GM12874 (cell line): Measurements from ENCODE around the gene TRPM3.

Source experiments
- TF ChIP-seq, protein P1 (sequence below): IDR thresholded peaks from 2 replicates; pipeline ENCODE4 v1.5.1; 2011; ENCODE audit warnings: low read depth, mild to moderate bottlenecking, control low read depth, low read length, moderate library complexity; ENCODE audit not compliant: insufficient read depth

TRPM3 gene

GRCh38 chr9:70753311-70753710 is 368.1 kb downstream of the TRPM3 start:
- TF ChIP-seq, protein P1, sequence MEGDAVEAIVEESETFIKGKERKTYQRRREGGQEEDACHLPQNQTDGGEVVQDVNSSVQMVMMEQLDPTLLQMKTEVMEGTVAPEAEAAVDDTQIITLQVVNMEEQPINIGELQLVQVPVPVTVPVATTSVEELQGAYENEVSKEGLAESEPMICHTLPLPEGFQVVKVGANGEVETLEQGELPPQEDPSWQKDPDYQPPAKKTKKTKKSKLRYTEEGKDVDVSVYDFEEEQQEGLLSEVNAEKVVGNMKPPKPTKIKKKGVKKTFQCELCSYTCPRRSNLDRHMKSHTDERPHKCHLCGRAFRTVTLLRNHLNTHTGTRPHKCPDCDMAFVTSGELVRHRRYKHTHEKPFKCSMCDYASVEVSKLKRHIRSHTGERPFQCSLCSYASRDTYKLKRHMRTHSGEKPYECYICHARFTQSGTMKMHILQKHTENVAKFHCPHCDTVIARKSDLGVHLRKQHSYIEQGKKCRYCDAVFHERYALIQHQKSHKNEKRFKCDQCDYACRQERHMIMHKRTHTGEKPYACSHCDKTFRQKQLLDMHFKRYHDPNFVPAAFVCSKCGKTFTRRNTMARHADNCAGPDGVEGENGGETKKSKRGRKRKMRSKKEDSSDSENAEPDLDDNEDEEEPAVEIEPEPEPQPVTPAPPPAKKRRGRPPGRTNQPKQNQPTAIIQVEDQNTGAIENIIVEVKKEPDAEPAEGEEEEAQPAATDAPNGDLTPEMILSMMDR, result no peak

GRCh38 chr9:70749066-70749465 is 372.4 kb downstream of the TRPM3 start:
- TF ChIP-seq, protein P1, result no peak

GRCh38 chr9:70747261-70747718 is 374.1 kb downstream of the TRPM3 start:
- TF ChIP-seq, protein P1, result no peak

DNA sequence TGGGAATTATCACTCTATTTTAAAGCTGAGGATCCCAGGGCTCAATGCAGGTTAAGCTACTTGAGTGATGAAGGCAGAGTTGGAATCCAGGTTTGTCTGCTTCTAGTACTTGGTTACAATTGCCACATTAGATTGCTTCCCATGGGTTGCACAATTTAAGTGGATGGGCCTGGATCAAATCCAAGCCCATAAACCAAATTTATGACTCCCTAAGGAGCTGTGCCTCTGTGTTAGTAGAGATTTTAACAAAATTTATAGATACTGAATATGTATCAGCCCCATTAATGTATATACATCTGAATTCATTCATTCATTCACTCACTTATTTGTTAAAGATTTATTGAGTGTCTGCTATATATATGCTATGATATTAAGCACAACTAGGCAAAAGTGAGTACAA is 374.7 kb downstream of the TRPM3 start:
- TF ChIP-seq, protein P1, result no peak

DNA sequence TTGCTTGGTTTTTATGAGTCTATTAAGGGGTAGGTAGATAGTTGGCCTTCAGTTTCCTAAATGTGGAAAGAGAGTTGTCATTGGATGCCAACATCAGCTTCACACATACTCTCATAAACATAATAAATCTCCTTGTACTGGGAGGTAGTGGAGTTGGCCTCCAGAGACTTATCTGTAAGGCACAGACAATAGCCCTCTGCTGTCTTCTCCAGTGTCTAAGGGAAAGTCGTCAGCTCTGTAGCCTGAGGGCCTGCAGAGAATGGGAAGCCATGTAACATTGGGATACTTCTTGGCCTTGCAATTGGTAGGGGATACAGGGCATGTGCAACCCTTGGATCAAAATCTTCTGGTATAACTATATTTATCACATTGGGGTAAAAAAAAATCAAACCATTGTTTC is 375.1 kb downstream of the TRPM3 start:
- TF ChIP-seq, protein P1, result no peak

DNA sequence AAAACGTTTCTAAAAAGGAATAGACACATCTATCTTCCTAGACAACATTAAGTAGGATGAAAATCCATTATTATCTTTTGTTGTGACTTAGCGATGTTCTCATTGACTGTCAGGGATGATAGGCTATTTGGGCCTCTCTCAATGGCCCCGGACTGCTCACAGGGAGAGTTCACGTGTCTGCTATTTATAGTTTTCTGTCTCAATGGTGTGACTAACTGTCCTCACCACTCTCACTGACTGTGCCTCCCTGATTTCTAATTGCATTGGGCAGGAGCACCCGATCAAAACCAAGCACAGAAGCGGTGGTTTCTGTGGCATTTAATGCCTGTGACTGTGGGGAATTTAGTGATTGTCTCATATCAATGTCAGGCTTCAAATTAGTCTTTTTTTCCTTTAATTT is 420.3 kb downstream of the TRPM3 start:
- TF ChIP-seq, protein P1, result no peak

DNA sequence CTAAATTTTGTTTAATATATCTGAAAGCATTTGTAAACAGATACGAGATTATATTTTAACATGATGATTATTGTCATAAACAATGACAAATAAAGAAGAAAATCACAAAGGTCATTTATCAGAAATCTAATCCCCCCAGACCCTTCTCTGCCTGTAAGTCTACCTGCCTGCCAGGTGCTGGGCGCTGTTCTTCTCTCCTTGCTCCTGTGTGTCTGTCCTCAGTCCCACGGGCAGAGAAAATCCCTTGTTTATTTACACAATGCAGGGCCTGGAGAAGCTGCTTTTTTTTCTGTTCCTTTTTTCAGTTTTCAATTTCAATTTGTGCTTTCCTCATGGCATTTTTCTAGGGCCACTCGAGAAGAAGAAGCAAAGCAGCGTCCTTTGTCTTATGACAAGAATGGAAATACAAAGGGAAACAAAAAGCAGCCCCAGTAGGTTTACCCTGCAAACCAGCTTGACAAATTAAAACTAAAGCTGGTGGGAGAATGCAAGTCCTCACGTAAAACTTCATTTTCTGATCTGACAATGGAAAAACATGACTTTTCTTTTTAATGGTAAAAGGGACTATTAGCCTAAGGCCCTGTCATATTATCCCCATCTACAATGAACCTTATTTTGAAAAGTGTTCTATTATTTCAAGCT is 424.6 kb downstream of the TRPM3 start:
- TF ChIP-seq, protein P1, result no peak
